Activated naive CD4-positive, alpha-beta T cell treated with anti-CD3 and anti-CD28 coated beads, Interleukin-2, amount 50 U/mL, for 72 hours (primary cell): ENCODE data around the gene RTTN. TPM values are rescaled to one million over a fixed set of nuclear protein-coding genes. Genes with fewer than 3 reads are reported as not detected.
"Not testable (repeated sequence)": the region's sequence is repeated elsewhere in the genome, so short reads cannot be mapped to it uniquely, and the experiment has no call there.

Experiments used
- ATAC-seq, 2 donors: fragments of 150-1000 bp; cut with Tn5 transposase; 2 replicates each; pipeline ENCODE4 v1.10.0; 2021; ENCODE audit warnings: mild to moderate bottlenecking in 2 of 2, moderate library complexity in 2 of 2
- DNase-seq, 2 donors: peaks; one replicate each; pipeline ENCODE4 v3.0.0; 2021 to 2022; ENCODE audit warnings: low spot score in 2 of 2
- H3K27ac Mint-ChIP-seq, 2 donors: one replicate each; pipeline ENCODE4 v1.8.0; 2022; ENCODE audit warnings: mild to moderate bottlenecking in 2 of 2, mixed read lengths in 2 of 2
- H3K36me3 Mint-ChIP-seq, 2 donors: one replicate each; pipeline ENCODE4 v1.8.0; 2022; ENCODE audit warnings: mixed read lengths in 2 of 2
- H3K9me3 Mint-ChIP-seq, 2 donors: one replicate each; pipeline ENCODE4 v1.8.0; 2022; ENCODE audit warnings: mixed read lengths in 2 of 2
- total RNA-seq, 2 donors: library from RNA; stranded (reverse); gene quantifications; one replicate each; pipeline ENCODE4 v1.2.3, GENCODE V29; 2022

RTTN gene
- total RNA-seq, 2 donors from 2014 or later, result 35.2 to 48.6 TPM

DNA sequence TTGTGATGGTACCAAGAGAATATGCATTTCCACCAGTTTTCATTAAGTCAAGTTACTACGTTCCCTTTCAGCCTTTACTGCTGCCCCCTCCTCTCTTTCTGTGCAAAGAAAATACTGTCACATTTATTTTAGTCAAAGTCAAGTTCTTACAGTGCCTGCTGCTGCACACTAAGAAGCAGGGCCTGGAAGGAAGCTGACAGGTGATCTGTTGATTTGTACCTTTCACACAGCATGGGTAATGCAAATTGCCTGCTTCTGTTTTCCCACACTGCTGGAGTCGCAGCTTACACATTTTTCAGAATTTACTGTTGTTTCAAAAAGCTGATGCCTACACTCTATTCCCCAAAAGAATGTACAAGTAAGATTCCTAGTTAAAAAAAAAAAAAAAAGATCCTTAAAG is 209.1 kb downstream of the RTTN start:
- DNase-seq, result no peak
- peaks cover 35 to 64% of the 10 kb centered on the region in 2 donors for H3K36me3 Mint-ChIP-seq
- H3K9me3 Mint-ChIP-seq, result peaks cover 0 to 7% of the 10 kb centered on the region in 2 donors
- ATAC-seq, result no peak
- H3K27ac Mint-ChIP-seq, result no peak overlapping the region

DNA sequence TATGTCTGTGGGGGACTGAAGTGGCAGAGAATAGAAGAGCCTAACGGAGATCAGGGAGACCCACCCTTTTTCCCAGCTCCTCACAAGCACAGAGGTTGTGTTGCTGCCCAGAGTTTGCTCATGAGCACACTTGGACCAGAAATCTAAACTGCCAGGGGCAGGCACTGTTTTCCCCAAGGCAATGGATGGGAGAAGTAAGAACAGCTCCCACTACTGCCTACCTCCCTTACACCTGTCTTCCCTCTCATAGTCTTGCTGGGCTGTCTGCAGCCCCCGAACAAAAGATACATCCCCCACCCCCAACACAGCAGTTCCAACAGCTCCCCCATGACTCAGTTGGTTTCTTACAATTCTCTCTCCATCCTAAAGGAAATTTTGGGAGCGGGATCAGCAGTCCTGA is 209.7 kb downstream of the RTTN start:
- ATAC-seq (no peak), DNase-seq (no peak)
- no peak overlapping the region for H3K27ac Mint-ChIP-seq
- peaks cover 35 to 58% of the 10 kb centered on the region in 2 donors for H3K36me3 Mint-ChIP-seq
- peaks cover 0 to 7% of the 10 kb centered on the region in 2 donors for H3K9me3 Mint-ChIP-seq

DNA sequence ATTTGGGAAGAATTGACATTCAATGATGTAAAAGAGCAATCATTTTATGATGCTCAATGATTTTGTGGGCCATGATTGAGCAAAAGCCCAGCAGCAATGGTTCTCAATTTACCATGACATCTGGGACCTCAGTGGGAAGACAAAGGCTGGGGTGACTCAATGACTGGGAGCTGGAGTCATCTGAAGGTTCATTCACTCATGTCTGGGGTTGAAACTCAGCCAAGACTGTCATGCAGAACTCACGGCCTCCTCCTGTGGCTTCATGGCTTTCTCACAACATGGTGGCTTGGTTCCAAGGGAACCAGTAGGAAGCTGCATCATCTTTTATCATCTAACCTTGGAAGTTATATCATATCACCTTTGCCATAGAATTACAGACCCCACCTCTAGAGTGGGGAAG is 212.7 kb downstream of the RTTN start:
- ATAC-seq, result no peak
- Mint-ChIP-seq H3K36me3 (peaks cover 44 to 79% of the 10 kb centered on the region in 2 donors), H3K27ac (no peak overlapping the region), H3K9me3 (peaks cover 10 to 27% of the 10 kb centered on the region in 2 donors)
- DNase-seq, result no peak

DNA sequence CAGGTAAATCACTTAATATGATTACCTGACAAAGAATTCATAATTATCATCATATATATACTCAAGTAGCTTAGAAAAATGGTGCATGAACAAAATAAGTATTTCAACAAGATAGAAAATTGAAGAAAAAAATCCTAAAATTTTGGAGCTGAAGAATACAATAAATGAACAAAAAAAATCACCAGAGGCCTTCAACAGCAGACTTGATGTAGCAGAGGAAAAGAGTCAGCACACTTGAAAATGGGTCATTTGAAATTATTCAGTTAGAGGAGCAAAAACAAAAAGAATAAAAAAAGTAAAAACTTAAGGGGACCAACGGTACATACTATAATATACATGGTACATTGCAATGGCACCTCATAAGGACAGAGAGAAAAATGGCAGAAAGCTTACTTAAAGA is 217.6 kb downstream of the RTTN start:
- Mint-ChIP-seq H3K27ac (peak overlapping the region in 1 of 2 donors; percentile 35), H3K9me3 (peaks cover 20 to 36% of the 10 kb centered on the region in 2 donors), H3K36me3 (peaks cover 31 to 59% of the 10 kb centered on the region in 2 donors)
- no peak for DNase-seq
- no peak for ATAC-seq

DNA sequence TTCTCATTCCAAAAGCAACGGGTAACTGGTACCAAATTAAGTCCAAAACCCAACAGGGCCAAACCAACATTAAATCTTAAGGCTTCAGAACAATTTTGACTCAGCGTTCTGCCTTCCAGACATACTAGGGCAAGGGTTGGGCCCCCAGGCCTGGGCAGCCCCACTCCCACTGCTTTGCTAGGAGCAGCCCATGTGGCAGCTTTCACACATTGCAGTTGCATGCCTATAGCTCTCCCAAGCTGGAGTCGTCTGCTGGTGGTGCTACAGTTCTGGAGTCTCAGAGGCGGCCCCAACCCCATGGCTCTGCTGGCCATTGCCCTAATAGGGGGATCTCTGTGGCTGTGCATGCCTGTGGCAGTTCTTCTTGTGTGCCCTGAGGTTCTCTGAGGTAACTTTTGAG is 220.2 kb downstream of the RTTN start:
- ATAC-seq (no peak), DNase-seq (no peak)
- H3K36me3 Mint-ChIP-seq, result peaks cover 30 to 56% of the 10 kb centered on the region in 2 donors
- no peak overlapping the region for H3K27ac Mint-ChIP-seq
- H3K9me3 Mint-ChIP-seq, result peaks cover 24 to 38% of the 10 kb centered on the region in 2 donors

DNA sequence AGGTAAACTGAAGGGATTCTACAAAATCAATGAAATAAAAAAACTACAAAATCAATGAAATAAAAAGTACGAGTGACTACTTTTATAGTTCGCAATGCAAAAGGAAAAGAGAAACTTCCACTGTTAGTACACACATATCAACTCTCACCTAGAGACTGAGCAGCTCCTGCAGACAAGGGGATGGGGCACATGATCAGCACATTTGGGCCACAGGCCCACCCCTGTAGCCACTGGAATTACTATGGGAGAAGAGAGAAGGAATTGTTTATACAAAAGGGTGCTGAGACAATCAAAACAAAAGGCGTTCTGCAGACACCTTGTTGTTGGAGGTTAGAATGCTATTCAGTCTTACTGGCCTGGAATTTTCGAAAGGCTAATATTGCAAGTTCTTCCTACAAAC is 223.1 kb downstream of the RTTN start:
- DNase-seq (no peak), ATAC-seq (no peak)
- H3K36me3 Mint-ChIP-seq, result peaks cover 22 to 56% of the 10 kb centered on the region in 2 donors
- peaks cover 13 to 33% of the 10 kb centered on the region in 2 donors for H3K9me3 Mint-ChIP-seq
- no peak overlapping the region for H3K27ac Mint-ChIP-seq

DNA sequence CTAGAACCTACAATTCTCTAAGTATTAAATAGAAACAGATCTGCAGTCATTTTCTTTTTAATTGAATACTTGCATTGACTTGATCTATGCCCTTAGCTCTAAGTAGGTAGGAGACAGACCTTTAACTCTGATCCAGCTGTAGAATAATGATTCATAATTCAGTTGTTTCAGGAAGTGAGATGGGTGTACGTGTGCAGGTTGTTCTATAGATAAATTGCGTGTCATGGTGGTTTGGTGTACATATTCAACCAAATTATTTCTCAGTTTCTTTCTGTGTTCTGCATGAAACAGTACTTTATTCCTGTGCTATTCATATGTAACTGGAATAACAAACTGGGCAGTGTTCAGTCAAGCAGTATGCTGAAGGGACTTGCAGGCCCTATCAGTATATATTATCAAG is 223.5 kb downstream of the RTTN start:
- peak; percentile 63 to 67 for ATAC-seq
- peaks cover 13 to 33% of the 10 kb centered on the region in 2 donors for H3K9me3 Mint-ChIP-seq
- H3K27ac Mint-ChIP-seq, result no peak overlapping the region
- DNase-seq, result no peak
- peaks cover 22 to 56% of the 10 kb centered on the region in 2 donors for H3K36me3 Mint-ChIP-seq

DNA sequence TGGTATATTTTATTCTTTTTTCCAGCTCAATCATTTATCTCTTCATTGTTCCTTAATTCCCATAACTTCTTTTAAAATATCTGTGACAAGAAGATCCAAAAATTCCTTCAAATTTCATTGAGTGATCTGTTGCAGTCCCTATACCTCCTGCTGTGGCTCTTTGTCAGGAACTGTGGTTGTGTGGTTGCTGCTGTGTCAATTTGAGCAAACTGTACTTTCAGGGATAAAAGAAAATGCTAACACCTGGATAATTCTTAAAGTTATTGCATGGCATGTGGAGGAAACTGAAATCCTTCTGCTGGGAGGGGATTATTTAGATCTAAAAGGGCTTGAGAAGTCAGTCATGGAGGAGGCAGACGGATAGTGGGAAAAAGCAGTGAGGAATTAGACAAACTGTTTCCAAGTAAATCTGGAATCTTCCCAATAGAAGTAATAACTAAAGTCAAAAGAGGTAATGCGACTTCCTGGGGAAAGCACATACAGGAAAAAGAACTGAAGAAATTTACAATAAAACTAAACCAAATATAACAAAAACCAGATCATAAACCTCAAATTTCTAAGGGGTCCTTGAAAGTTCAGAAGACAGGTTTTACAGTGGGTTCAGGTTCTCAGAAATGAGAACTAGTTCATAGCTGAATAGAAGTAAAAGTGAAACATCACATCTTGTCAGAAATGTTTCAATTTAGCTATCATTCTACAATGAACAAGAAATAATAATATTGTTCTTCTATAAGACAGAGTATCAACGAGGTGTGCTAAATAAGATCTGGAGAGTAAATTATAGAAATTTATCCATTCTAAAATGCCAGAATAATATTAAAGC is 224.3 kb downstream of the RTTN start:
- H3K36me3 Mint-ChIP-seq, result peaks cover 24 to 56% of the 10 kb centered on the region in 2 donors
- H3K9me3 Mint-ChIP-seq, result peaks cover 17 to 35% of the 10 kb centered on the region in 2 donors
- DNase-seq (no peak), ATAC-seq (peak in 1 of 2 donors; percentile 35)
- peak overlapping the region; percentile 24 to 69 for H3K27ac Mint-ChIP-seq

DNA sequence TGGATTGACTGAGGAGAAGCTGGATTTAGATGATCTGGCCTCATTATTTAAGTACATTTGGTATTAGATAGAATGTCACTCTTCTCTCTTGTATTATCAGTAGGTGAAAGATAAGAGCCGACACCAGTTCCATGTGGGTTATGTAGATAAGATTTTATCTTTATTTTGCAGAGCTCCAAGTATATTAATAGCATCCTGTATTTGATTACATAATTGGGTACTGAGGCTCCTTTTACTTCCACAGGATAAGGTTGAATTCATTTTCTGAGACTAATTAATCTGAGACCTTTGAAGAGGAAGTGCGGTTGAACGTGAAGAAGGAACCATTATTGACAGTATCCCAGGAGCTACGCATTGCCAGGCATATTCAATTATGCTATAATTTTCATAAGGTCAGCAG is 225.0 kb downstream of the RTTN start:
- no peak for DNase-seq
- Mint-ChIP-seq H3K9me3 (peaks cover 21 to 38% of the 10 kb centered on the region in 2 donors), H3K36me3 (peaks cover 31 to 57% of the 10 kb centered on the region in 2 donors), H3K27ac (peak overlapping the region; percentile 3 to 24)
- ATAC-seq, result no peak

DNA sequence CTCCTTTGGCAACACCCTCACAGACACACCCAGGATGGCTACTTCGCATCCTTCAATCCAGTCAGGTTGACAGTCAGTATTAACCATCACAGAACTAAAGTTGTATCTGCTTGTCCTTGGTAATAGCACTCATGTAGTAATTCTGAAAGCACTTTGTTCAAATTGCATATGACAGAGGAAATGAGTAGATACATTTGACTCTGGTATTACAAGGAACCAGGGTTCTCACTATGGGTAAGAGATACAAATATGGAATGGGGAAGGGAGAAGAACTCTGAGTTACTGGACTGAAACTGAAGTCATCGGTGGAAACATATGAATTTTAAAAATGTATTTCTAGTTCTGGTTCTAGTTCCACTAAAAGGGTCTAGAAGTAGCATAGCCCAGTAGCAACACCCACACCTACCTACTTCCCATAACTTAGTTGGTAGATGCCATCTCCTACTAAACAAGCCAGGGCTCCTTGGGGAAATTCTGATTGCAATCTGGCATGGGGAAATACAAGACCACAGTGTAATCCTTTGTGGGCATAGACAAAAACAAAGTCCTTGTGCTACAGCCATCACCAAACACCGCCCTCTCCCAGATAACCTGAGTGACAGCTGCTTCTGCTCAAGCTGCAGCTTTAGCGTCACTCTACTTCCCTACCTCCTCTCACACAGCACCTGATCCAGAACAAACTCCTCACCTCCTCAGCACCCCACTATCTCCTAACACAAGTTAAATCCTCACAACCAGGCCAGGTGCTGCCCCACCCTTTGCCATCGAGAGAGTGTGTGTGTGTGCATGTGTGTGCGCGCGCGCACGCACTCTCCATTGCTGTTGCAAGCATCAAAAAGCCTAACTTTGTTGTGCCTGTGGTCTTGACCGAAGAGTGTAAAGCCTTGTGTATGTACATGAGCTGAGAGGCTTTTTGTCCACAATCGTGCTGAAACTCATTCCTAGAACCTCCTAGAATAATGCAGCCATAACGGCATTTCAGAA is 226.5 kb downstream of the RTTN start:
- DNase-seq, result no peak
- H3K36me3 Mint-ChIP-seq, result peaks cover 31 to 69% of the 10 kb centered on the region in 2 donors
- H3K27ac Mint-ChIP-seq, result peak overlapping the region; percentile 55 to 83
- peak; percentile 86 to 88 for ATAC-seq
- H3K9me3 Mint-ChIP-seq, result peaks cover 21 to 44% of the 10 kb centered on the region in 2 donors

DNA sequence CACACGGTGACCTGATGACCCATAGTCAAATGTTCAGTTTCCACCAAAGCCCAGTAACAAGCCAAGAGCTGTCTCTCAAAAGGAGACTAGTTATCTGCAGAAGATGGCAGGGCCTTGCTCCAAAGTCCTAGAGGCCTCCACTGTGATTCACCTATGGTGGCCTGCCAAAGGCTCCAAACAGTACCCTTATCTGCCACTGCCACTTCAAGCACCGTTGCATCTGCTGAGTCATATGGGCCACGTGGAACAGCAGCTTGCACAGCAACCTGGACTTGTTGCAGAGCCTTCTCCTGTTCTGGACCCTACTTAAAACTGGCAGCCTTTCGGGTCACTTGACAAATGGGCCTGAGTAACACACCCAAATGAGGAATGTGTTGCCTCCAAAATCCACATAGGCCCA is 230.2 kb downstream of the RTTN start:
- H3K27ac Mint-ChIP-seq, DNase-seq, ATAC-seq: not testable (repeated sequence)
- Mint-ChIP-seq H3K9me3 (peaks cover 18 to 41% of the 10 kb centered on the region in 2 donors), H3K36me3 (peaks cover 33 to 79% of the 10 kb centered on the region in 2 donors)

DNA sequence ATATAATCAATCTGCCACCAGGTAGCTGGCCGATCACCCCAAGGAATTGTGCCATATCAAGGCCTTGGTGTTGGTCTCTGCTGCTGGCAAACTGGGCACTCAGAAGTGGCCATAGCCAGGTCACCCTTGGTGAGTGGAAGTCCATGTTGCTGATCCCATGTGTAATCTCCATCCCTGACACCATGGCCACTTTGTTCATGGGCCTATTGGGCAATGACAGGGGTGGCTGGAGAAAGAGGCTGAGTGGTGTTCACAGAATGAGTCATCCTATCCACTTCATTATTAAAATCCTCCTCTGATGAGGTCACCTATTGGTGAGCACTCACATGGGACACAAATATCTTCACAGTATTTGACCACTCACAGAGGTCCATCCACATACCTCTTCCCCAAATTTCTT is 231.1 kb downstream of the RTTN start:
- Mint-ChIP-seq H3K27ac (no peak overlapping the region), H3K36me3 (peaks cover 27 to 70% of the 10 kb centered on the region in 2 donors), H3K9me3 (peaks cover 14 to 37% of the 10 kb centered on the region in 2 donors)
- ATAC-seq (no peak), DNase-seq (no peak)

DNA sequence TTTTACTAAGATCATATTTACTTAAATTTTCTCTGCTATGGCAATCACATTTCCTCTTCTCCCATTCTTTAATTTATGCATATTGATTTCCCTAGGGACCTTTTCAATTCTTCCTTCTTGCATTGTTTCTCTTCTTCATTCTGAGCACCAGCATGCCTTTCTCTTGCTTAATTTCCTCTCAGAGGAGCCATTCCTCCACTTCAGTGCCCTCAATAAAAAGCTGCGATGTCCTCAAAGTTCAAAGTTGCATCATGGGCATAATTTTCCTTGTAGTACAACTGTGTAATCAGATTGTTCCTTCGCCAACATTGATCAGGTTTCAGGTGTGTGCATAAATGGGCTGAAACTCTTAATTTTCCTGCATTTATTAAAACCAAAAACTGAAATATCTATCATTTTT is 236.0 kb downstream of the RTTN start:
- Mint-ChIP-seq H3K27ac (no peak overlapping the region), H3K36me3 (peaks cover 5 to 29% of the 10 kb centered on the region in 2 donors), H3K9me3 (peaks cover 0 to 5% of the 10 kb centered on the region in 2 donors)
- DNase-seq (no peak), ATAC-seq (no peak)

DNA sequence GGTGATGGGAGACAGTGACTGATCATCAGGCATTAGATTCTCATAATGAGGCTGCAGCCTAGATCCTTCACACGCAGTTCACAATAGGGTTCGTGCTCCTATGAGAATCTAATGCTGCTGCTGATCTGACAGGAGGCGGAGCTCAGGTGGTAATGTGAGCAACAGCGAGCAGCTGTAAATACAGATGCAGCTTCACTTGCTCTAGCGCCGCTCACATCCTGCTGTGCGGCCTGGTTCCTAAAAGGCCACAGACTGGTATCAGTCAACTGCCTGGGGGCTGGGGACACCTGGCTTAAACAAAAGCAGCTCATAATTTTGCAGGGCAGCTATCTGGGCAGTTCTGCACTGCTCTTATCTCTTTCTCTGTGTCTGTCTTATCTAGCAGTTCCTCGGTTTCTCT is 237.4 kb downstream of the RTTN start:
- Mint-ChIP-seq H3K27ac (no peak overlapping the region), H3K9me3 (peaks cover 0 to 9% of the 10 kb centered on the region in 2 donors), H3K36me3 (peaks cover 5 to 22% of the 10 kb centered on the region in 2 donors)
- peak; percentile 87 for ATAC-seq
- DNase-seq, result no peak

DNA sequence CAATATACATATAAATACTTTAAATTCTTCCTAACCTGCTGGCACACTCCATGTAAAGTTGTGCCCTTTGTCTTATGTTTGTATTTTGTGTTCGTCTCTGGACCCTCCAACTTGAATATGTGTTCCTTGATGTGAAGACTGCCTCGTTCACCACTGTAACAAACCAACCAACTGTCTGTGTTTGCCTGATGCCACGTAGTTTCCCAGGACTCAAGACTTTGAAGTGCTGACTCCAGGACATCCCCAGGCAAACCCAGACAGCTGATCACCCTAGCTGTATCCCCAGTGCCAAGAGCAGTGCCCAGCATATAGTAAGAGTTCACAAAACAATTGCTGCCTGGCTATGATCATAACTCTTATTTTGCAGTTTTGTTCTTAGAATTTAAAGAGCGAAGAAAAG is 242.3 kb downstream of the RTTN start:
- ATAC-seq, result no peak
- peaks cover 0 to 5% of the 10 kb centered on the region in 2 donors for H3K9me3 Mint-ChIP-seq
- peaks cover 6 to 12% of the 10 kb centered on the region in 2 donors for H3K36me3 Mint-ChIP-seq
- H3K27ac Mint-ChIP-seq, result no peak overlapping the region
- no peak for DNase-seq

DNA sequence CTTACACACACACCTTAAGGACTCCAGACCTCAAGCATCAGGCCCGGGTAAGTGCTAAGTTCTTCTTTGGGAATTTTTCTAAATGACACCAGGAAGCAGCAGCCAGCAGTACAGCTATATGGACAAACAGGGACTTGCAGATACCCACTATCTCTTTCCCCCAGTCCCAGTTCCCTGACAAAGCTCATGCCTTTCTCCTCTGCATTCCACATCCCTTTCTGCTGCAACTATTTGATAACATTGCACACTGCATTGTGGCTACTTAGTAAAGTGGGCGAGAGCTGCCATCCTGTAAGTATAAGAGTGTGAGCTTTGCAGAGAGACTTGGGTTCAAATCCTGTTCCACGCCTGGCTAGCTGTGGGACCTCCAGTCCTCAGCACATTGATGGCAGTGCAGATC is 243.8 kb downstream of the RTTN start:
- ATAC-seq (no peak), DNase-seq (no peak)
- Mint-ChIP-seq H3K36me3 (peaks cover 6 to 12% of the 10 kb centered on the region in 2 donors), H3K27ac (no peak overlapping the region), H3K9me3 (peaks cover 0 to 5% of the 10 kb centered on the region in 2 donors)

DNA sequence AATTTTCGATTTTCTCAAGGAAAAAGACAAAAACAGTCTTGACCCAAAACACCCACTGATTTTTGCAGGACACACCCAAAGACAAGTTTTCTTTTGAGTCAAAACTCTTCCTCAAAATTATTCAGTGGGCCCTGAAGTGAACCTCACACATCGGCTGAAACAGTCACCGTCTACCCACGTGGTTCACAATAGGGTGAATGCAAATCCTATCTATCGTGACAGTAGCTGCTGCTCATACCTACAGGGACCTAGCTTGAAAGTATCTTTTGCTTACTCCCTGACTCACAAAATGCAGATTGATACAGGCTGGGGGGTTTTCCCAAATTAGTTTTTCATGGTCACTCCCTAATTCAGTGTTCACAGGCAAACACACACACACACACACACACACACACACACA is 247.1 kb downstream of the RTTN start:
- peak; percentile 67 to 78 for ATAC-seq

More for the DNA sequence above, 247.1 kb downstream of the RTTN start:
- DNase-seq, result no peak
- peaks cover 5 to 10% of the 10 kb centered on the region in 2 donors for H3K36me3 Mint-ChIP-seq
- H3K9me3 Mint-ChIP-seq, result peaks cover 0 to 4% of the 10 kb centered on the region in 2 donors
- peak overlapping the region in 1 of 2 donors; percentile 93 for H3K27ac Mint-ChIP-seq
